SH-SY5Y (cell line): Measurements from ENCODE around the gene SMIM11.
"Not testable (repeated sequence)": the region's sequence is repeated elsewhere in the genome, so short reads cannot be mapped to it uniquely, and the experiment has no call there.

Experiments
- GATA2 ChIP-seq: IDR thresholded peaks from 2 replicates; pipeline ENCODE4 v1.6.1; 2011; ENCODE audit warnings: mild to moderate bottlenecking, low read depth, low read length
- GATA3 ChIP-seq: IDR thresholded peaks from 2 replicates; pipeline ENCODE4 v1.6.1; 2011; ENCODE audit warnings: low read depth, mild to moderate bottlenecking, low read length, moderate library complexity

SMIM11 gene

DNA sequence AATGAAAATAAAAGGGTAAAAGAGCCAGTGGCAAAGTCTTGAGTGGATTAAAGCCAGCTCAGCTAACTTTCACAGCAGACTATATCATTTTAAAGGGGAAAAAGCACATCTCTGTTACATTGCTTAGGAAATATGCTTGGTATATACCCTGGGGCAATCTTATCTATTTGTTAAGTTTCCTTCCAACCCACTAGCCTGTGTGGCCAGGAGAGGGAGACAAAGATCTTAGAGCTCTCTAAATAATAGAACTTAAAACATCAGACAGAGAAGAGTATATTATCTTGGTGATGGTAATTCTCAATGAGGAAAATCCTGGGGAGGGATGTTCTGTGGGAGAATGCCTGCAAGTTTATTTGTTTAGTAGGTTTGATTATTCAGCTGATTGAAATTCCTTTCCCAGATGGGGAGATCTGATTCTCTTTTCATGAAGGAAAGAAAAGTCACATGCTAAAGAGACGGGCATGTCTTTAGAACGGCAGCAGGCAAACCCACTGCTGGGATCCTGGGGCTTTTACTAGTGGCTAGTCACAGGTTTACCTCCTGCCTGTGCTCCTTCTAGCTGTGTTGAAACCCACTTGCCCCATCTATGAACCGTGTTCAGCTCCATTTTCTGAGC lies 7.9 kb upstream of the SMIM11 start:
- no peak for TF ChIP-seq GATA3
- no peak for TF ChIP-seq GATA2

GRCh38 chr21:34369741-34370140 lies 5.6 kb upstream of the SMIM11 start:
- TF ChIP-seq GATA3 (no peak), GATA2 (no peak)

DNA sequence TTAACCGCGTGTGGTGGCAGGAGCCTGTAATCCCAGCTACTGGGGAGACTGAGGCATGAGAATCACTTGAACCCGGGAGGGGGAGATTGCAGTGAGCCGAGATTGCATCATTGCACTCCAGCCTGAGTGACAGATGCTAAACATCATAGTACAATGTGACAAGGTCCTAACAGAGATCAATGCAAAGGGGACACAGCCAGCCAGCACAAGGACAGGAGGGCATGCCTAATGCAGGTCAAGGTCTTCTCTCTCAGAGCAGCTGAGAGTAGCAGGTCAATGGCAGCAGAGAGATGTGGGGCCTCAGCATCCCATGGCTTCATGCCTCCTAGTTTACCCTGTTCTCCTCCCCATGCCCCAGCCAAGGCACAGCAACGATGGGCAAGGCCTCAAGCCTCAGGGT lies 3.0 kb upstream of the SMIM11 start:
- TF ChIP-seq GATA2, result no peak
- TF ChIP-seq GATA3, result no peak

GRCh38 chr21:34423805-34424204 lies 48.5 kb downstream of the SMIM11 start, which contains the start of gene SMIM34:
Gene SMIM34, minus strand, starts transcription at chr21:34423951. Its CDS starts 112 bp downstream, at chr21:34423839.
- TF ChIP-seq GATA3, GATA2: not testable (repeated sequence)
